ENCODE data around the gene UBA1. TPM values are rescaled to one million over a fixed set of nuclear protein-coding genes. Genes with fewer than 3 reads are reported as not detected.

The UBA1 gene
- total and polyA plus RNA-seq, 2 of the 8 experiments (the other 6 are each of a cell fraction or from before 2014, with no cell fraction given) = 313 to 458 TPM

GRCh38 chrX:47217121-47217851, 23.7 kb downstream of the UBA1 start:
- H3K27ac ChIP-seq (ENCODE audit: low read depth, low read length) = peak overlapping the region; percentile 68; the same call in 1 of the 2 replicates
- peaks cover 0 to 8% (median 3%) of the 10 kb centered on the region in 4 experiments; a peak in 6 of 7 replicates for H3K4me1 ChIP-seq (replicated peaks in 1 of 4; ENCODE audit: control insufficient read depth in 3 of 4, insufficient read depth in 4 of 4, low read length in 3 of 4)
- H3K4ac ChIP-seq (replicated peaks; ENCODE audit: insufficient read length, low read depth, low read length) = no peak overlapping the region
- no peak for FAIRE-seq
- 19% methylated on average over 17 of the region's 22 CpGs; no CpG with 5 or more reads in 1 of the 2 experiments for WGBS, 2 experiments (ENCODE audit: extremely low coverage in 1 of 2, insufficient coverage in 1 of 2, insufficient read length in 1 of 2, insufficient replicate concordance in 2 of 2, low coverage in 1 of 2, low lambda C conversion rate in 2 of 2, missing lambda C conversion rate in 1 of 2)
- no peak overlapping the region for H2BK120ac ChIP-seq (replicated peaks; ENCODE audit: low read depth, low read length)
- H3K18ac ChIP-seq (ENCODE audit: extremely low read depth, low read length) = peak overlapping the region; percentile 32; the same call in 1 of the 2 replicates
- ChIA-PET POLR2A (ENCODE audit: partially characterized antibody) (interaction anchor here (0.7 to 6.1 kb wide), 22 partner anchors 8 to 356 kb away, joined by 3 to 63 read pairs (median 4); partner anchors contain the start of genes NDUFB11, RBM10 and USP11), CTCF (ENCODE audit: partially characterized antibody) (interaction anchor here (1.0 to 2.3 kb wide), 3 partner anchors 12 to 168 kb away, joined by 3 to 7 read pairs (median 3); no protein-coding TSS in a partner anchor)
- H3K23me2 ChIP-seq (ENCODE audit: low read depth, low read length) = peaks cover 8% of the 10 kb centered on the region; the same call in 1 of the 2 replicates
- peaks cover 2% of the 10 kb centered on the region; the same call in 1 of the 2 replicates for H3K79me1 ChIP-seq (ENCODE audit: low read depth, low read length)
- no peak overlapping the region for H2BK20ac ChIP-seq (ENCODE audit: low read length)
- peak overlapping the region; percentile 71 to 87 for H3K4me2 ChIP-seq (ENCODE audit: insufficient read depth in 1 of 2, low read depth in 2 of 2, low read length in 2 of 2)
- H3K9me3 ChIP-seq (ENCODE audit: insufficient read depth in 2 of 2, low read depth in 1 of 2, low read length in 1 of 2) = no peaks in the 10 kb centered on the region
- DNase-seq (ENCODE audit: low read depth in 1 of 2, low spot score in 2 of 2) = no peak
- H2BK12ac ChIP-seq (ENCODE audit: low read depth, low read length) = peak overlapping the region; percentile 50; the same call in 1 of the 2 replicates
- no peak overlapping the region for H4K5ac ChIP-seq (ENCODE audit: insufficient read length, low read depth, low read length)
- no peak overlapping the region for H4K8ac ChIP-seq (ENCODE audit: extremely low read depth, insufficient read depth, low read length)
- peak overlapping the region in 3 of 4 experiments; percentile 18 to 53 (median 23); a peak in 6 of 8 replicates for H3K4me3 ChIP-seq (ENCODE audit: extremely low read depth in 1 of 4, insufficient read depth in 2 of 4, low read depth in 3 of 4, low read length in 4 of 4)
- H3K14ac ChIP-seq (ENCODE audit: insufficient read length) = no peak overlapping the region
- no peak overlapping the region for H3K56ac ChIP-seq (replicated peaks; ENCODE audit: insufficient read length, low read depth, low read length)
- H3K27me3 ChIP-seq (replicated peaks in 1 of 4; ENCODE audit: control insufficient read depth in 3 of 4, extremely low read depth in 1 of 4, insufficient read depth in 3 of 4, low read length in 3 of 4) = no peaks in the 10 kb centered on the region
- peaks cover 21 to 39% of the 10 kb centered on the region in 2 experiments for H3K79me2 ChIP-seq (ENCODE audit: control insufficient read depth in 1 of 2, insufficient read depth in 2 of 2, low read length in 2 of 2)
- no peak overlapping the region for H2BK5ac ChIP-seq (ENCODE audit: low read depth, low read length)
- H3K23ac ChIP-seq (ENCODE audit: insufficient read length) = no peak overlapping the region
- H4K20me1 ChIP-seq (replicated peaks in 1 of 2; ENCODE audit: control insufficient read depth in 1 of 2, insufficient read depth in 2 of 2, low read length in 2 of 2) = peaks cover 13 to 30% of the 10 kb centered on the region in 2 experiments
- no peak overlapping the region for H2AFZ ChIP-seq (ENCODE audit: low read length)
- no peak overlapping the region for H4K91ac ChIP-seq (replicated peaks; ENCODE audit: insufficient read length, low read length)
- H2AK5ac ChIP-seq (ENCODE audit: low read depth, low read length) = no peak overlapping the region
- H2BK15ac ChIP-seq (ENCODE audit: low read length) = no peak overlapping the region
- TF ChIP-seq NRF1 (IDR thresholded peaks at IDR 0.05; ENCODE audit: low read depth, low read length) (peak; percentile 24; the same call in 1 of the 2 replicates), RNF2 (IDR thresholded peaks at IDR 0.05; ENCODE audit: borderline replicate concordance, low read depth, low read length, missing control alignments, poor library complexity, severe bottlenecking) (no peak)
- peaks cover 14 to 41% (median 28%) of the 10 kb centered on the region in 4 experiments for H3K36me3 ChIP-seq (ENCODE audit: control insufficient read depth in 2 of 4, insufficient read depth in 4 of 4, low read length in 3 of 4)
- peak overlapping the region in 2 of 4 experiments; percentile 20 to 38; a peak in 3 of 7 replicates for H3K9ac ChIP-seq (replicated peaks in 1 of 4; ENCODE audit: extremely low read depth in 1 of 4, low read depth in 3 of 4, low read length in 3 of 4)

All from H1 (cell line).